SU-DHL-6 (cell line): ENCODE measurements around the gene PIK3C2G.

Experiments used
- H2AFZ ChIP-seq: fragments of 200-600 bp; sonication (generic); 2 replicates; pipeline ENCODE4 v1.6.1; 2014; ENCODE audit warnings: low read depth, mild to moderate bottlenecking, moderate library complexity, mixed read lengths, antibody characterized with exemption, low read length; ENCODE audit not compliant: severe bottlenecking
- H3F3A ChIP-seq: fragments of 200-600 bp; shearing (Covaris generic); 2 replicates; pipeline ENCODE4 v1.6.0; 2016; ENCODE audit warnings: antibody characterized with exemption, mild to moderate bottlenecking; ENCODE audit not compliant: insufficient read depth
- H3K27ac ChIP-seq: fragments of 200-600 bp; sonication (generic); 2 replicates; pipeline ENCODE4 v1.5.1; 2016; ENCODE audit warnings: low read depth, mild to moderate bottlenecking, low read length, moderate library complexity, mixed read lengths
- H3K27me3 ChIP-seq: fragments of 200-600 bp; sonication (generic), shearing (Covaris generic); 2 replicates; pipeline ENCODE4 v1.6.0; 2014; ENCODE audit warnings: mild to moderate bottlenecking, low read length
- H3K36me3 ChIP-seq: fragments of 200-600 bp; sonication (generic); 2 replicates; pipeline ENCODE4 v1.6.1; 2014; ENCODE audit warnings: mild to moderate bottlenecking, low read length, mixed read lengths
- H3K4me2 ChIP-seq: fragments of 300-600, 200-600 bp; shearing (Covaris generic), sonication (generic); 2 replicates; pipeline ENCODE4 v1.6.0; 2014; ENCODE audit warnings: low read length, low read depth, mild to moderate bottlenecking; ENCODE audit not compliant: poor library complexity, severe bottlenecking
- H3K4me3 ChIP-seq: fragments of 200-600 bp; sonication (generic); 2 replicates; pipeline ENCODE4 v1.5.1; 2014; ENCODE audit warnings: antibody characterized with exemption, low read length, mild to moderate bottlenecking, mixed read lengths; ENCODE audit not compliant: insufficient read depth, poor library complexity, severe bottlenecking
- H3K79me2 ChIP-seq: fragments of 200-600 bp; sonication (generic); 2 replicates; pipeline ENCODE4 v1.6.1; 2014; ENCODE audit warnings: mild to moderate bottlenecking, low read length, moderate library complexity; ENCODE audit not compliant: insufficient read depth
- H3K9ac ChIP-seq: fragments of 200-600 bp; sonication (generic); 2 replicates; pipeline ENCODE4 v1.7.0; 2014; ENCODE audit warnings: mild to moderate bottlenecking, low read length
- H3K9me2 ChIP-seq: fragments of 200-600 bp; sonication (generic); replicated peaks from 2 replicates; pipeline ENCODE4 v1.6.1; 2014; ENCODE audit warnings: low read length; ENCODE audit not compliant: insufficient read depth
- H3K9me3 ChIP-seq: fragments of 200-600 bp; sonication (generic); 2 replicates; pipeline ENCODE4 v1.6.1; 2014; ENCODE audit warnings: low read length, mixed read lengths; ENCODE audit not compliant: insufficient read depth
- H4K20me1 ChIP-seq: fragments of 200-600 bp; sonication (generic); 2 replicates; pipeline ENCODE4 v1.6.1; 2014; ENCODE audit warnings: low read depth, mild to moderate bottlenecking, antibody characterized with exemption, low read length, moderate library complexity, mixed read lengths
- EZH2phosphoT487 ChIP-seq: fragments of 200-600 bp; sonication (generic), shearing (Covaris generic); conservative IDR thresholded peaks from 2 replicates; pipeline ENCODE4 v1.6.1; 2018; ENCODE audit warnings: mild to moderate bottlenecking, antibody characterized with exemption, low read length, moderate library complexity, mixed read lengths
- TF ChIP-seq, protein P1 (sequence below): fragments of 200-600 bp; sonication (generic); IDR thresholded peaks from one replicate; pipeline ENCODE4 v1.5.1; 2017; ENCODE audit warnings: antibody characterized with exemption, mild to moderate bottlenecking, low read length, moderate library complexity; ENCODE audit not compliant: insufficient read depth, poor library complexity, severe bottlenecking

Gene PIK3C2G

DNA sequence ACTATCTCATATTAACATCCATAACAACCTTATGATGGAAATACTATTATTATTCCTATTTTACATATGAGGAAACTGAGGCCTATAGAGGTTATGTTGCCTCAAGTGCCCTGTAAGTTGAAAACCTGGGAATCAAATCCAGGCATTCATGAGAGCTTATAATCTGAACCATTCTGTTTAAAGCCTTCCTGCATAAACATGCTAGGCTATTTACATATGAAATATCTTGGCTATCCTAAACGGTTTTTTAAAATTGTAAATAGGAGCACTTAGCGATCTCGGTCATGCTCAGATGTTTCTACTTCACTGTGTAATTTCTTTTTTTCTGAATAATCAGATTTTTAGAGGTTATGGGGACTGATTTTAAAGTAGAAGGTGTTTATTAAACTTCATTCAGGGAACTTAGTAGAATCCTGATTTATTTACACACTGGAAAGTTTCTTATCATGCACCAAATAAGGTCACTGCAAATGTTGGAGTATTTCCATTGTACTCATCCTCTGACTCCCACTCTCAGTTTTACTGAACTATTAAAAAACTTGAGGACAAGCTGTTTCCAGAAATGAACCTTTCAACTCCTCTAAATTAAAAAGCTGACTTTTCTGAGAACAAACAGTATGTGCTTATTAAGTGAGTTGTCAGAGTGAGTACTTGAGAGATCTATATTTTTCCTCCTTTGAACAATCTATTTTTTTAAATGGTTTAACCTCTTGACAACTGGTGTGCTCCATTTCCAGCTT is 141.7 kb downstream of the PIK3C2G start:
- Histone ChIP-seq H3K27me3 (no peaks in the 10 kb centered on the region), H3K4me2 (no peak overlapping the region), H3F3A (no peaks in the 10 kb centered on the region), H3K9me3 (no peaks in the 10 kb centered on the region), H3K9ac (no peak overlapping the region), H3K36me3 (no peaks in the 10 kb centered on the region), H2AFZ (no peak overlapping the region), H4K20me1 (no peaks in the 10 kb centered on the region), H3K4me3 (no peak overlapping the region), H3K79me2 (no peaks in the 10 kb centered on the region), H3K9me2 (no peaks in the 10 kb centered on the region), H3K27ac (no peak overlapping the region)
- no peak for TF ChIP-seq EZH2phosphoT487
- TF ChIP-seq, protein P1, sequence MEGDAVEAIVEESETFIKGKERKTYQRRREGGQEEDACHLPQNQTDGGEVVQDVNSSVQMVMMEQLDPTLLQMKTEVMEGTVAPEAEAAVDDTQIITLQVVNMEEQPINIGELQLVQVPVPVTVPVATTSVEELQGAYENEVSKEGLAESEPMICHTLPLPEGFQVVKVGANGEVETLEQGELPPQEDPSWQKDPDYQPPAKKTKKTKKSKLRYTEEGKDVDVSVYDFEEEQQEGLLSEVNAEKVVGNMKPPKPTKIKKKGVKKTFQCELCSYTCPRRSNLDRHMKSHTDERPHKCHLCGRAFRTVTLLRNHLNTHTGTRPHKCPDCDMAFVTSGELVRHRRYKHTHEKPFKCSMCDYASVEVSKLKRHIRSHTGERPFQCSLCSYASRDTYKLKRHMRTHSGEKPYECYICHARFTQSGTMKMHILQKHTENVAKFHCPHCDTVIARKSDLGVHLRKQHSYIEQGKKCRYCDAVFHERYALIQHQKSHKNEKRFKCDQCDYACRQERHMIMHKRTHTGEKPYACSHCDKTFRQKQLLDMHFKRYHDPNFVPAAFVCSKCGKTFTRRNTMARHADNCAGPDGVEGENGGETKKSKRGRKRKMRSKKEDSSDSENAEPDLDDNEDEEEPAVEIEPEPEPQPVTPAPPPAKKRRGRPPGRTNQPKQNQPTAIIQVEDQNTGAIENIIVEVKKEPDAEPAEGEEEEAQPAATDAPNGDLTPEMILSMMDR = no peak

- H4K20me1 ChIP-seq = no peaks in the 10 kb centered on the region
- H3K9me3 ChIP-seq = no peaks in the 10 kb centered on the region
- H3K9ac ChIP-seq = no peak overlapping the region
- no peak overlapping the region for H2AFZ ChIP-seq
- TF ChIP-seq EZH2phosphoT487 = no peak
- TF ChIP-seq, protein P1 = no peak
- H3K4me2 ChIP-seq = no peak overlapping the region
- H3F3A ChIP-seq = no peaks in the 10 kb centered on the region
- H3K36me3 ChIP-seq = no peaks in the 10 kb centered on the region
- no peaks in the 10 kb centered on the region for H3K27me3 ChIP-seq
- no peak overlapping the region for H3K27ac ChIP-seq
- H3K79me2 ChIP-seq = no peaks in the 10 kb centered on the region
- no peaks in the 10 kb centered on the region for H3K9me2 ChIP-seq
- H3K4me3 ChIP-seq = no peak overlapping the region
Measured at GRCh38 chr12:18411453-18411852, 150.1 kb downstream of the PIK3C2G start.

DNA sequence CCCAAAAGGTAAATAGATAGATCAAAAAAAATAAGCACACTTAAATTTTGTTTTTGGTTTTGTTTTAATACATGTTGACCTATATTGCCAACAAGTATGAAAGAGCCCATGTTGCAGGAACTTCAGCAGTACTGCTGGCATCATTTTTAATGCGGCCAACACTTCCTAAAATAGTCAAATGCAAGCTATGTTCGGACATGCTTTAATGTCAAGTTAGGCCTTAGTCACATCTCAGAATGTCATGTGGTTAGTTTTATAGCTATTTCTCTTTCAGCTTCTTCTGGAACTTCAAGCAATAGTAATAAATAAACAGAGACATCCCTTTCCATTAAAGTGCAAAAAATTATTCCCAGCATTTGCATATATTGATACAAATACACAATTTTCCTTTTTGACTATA is 153.4 kb downstream of the PIK3C2G start:
- Histone ChIP-seq H3K9me2 (no peaks in the 10 kb centered on the region), H3F3A (no peaks in the 10 kb centered on the region), H3K4me2 (no peak overlapping the region), H3K4me3 (no peak overlapping the region), H3K9me3 (no peaks in the 10 kb centered on the region), H3K79me2 (no peaks in the 10 kb centered on the region), H2AFZ (no peak overlapping the region), H3K36me3 (no peaks in the 10 kb centered on the region), H3K9ac (no peak overlapping the region), H3K27me3 (no peaks in the 10 kb centered on the region), H3K27ac (no peak overlapping the region), H4K20me1 (no peaks in the 10 kb centered on the region)
- TF ChIP-seq EZH2phosphoT487 = no peak
- TF ChIP-seq, protein P1 = no peak
